Loucy (cell line): Measurements from ENCODE around the gene RBMXL3.

Experiments used
- H2AFZ ChIP-seq: fragments of 200-600 bp; sonication (generic); 2 replicates; pipeline ENCODE4 v1.6.0; 2016; ENCODE audit warnings: antibody characterized with exemption, mild to moderate bottlenecking, low read length, moderate library complexity
- H3F3A ChIP-seq: fragments of 200-600 bp; 2 replicates; pipeline ENCODE4 v1.6.0; 2016; ENCODE audit warnings: antibody characterized with exemption, low read depth, mild to moderate bottlenecking
- H3K27me3 ChIP-seq: fragments of 200-600 bp; sonication (generic); 2 replicates; pipeline ENCODE4 v1.6.1; 2014; ENCODE audit warnings: low read length, mild to moderate bottlenecking; ENCODE audit not compliant: insufficient read depth, poor library complexity, severe bottlenecking
- H3K36me3 ChIP-seq: fragments of 200-600 bp; sonication (generic); 2 replicates; pipeline ENCODE4 v1.6.1; 2016; ENCODE audit warnings: low read length; ENCODE audit not compliant: insufficient read depth
- H3K4me1 ChIP-seq: fragments of 200-600 bp; sonication (generic); 2 replicates; pipeline ENCODE4 v1.5.1; 2014; ENCODE audit warnings: low read length, mild to moderate bottlenecking; ENCODE audit not compliant: insufficient read depth, poor library complexity, severe bottlenecking
- H3K4me2 ChIP-seq: fragments of 200-600 bp; sonication (generic); 2 replicates; pipeline ENCODE4 v1.6.0; 2014; ENCODE audit warnings: antibody characterized with exemption, low read length, low read depth, mild to moderate bottlenecking; ENCODE audit not compliant: poor library complexity, severe bottlenecking
- H3K4me3 ChIP-seq: fragments of 200-600 bp; sonication (generic); 2 replicates; pipeline ENCODE4 v1.5.1; 2014; ENCODE audit warnings: low read length, mild to moderate bottlenecking, mixed read lengths; ENCODE audit not compliant: poor library complexity, severe bottlenecking
- H3K79me2 ChIP-seq: fragments of 200-600 bp; sonication (generic); 2 replicates; pipeline ENCODE4 v1.6.1; 2014; ENCODE audit warnings: low read length; ENCODE audit not compliant: insufficient read depth
- H3K9ac ChIP-seq: fragments of 200-600 bp; sonication (generic); 2 replicates; pipeline ENCODE4 v1.6.0; 2014; ENCODE audit warnings: mild to moderate bottlenecking, low read depth, low read length, moderate library complexity; ENCODE audit not compliant: poor library complexity, severe bottlenecking
- H3K9me2 ChIP-seq: fragments of 200-600 bp; sonication (generic); replicated peaks from 2 replicates; pipeline ENCODE4 v1.6.1; 2016; ENCODE audit warnings: low read depth, low read length, mixed read lengths
- H3K9me3 ChIP-seq: fragments of 200-600 bp; sonication (generic); 2 replicates; pipeline ENCODE4 v1.6.1; 2014; ENCODE audit warnings: mild to moderate bottlenecking, antibody characterized with exemption, low read length, low read depth; ENCODE audit not compliant: insufficient read depth
- H4K20me1 ChIP-seq: fragments of 200-600 bp; sonication (generic); 2 replicates; pipeline ENCODE4 v1.6.0; 2014; ENCODE audit warnings: antibody characterized with exemption, low read length, mild to moderate bottlenecking; ENCODE audit not compliant: insufficient read depth, poor library complexity, severe bottlenecking
- EZH2phosphoT487 ChIP-seq: fragments of 200-600 bp; IDR thresholded peaks from 2 replicates; pipeline ENCODE4 v1.6.1; 2018; ENCODE audit warnings: antibody characterized with exemption, mild to moderate bottlenecking, moderate library complexity, borderline replicate concordance
- TF ChIP-seq, protein P1 (sequence below): fragments of 200-600 bp; sonication (generic); conservative IDR thresholded peaks from 2 replicates; pipeline ENCODE4 v1.5.1; 2014; ENCODE audit warnings: mild to moderate bottlenecking, antibody characterized with exemption, low read length

RBMXL3 gene

GRCh38 chrX:115189110-115189509 is at the start of gene RBMXL3:
Gene RBMXL3, plus strand, starts transcription at chrX:115189410. Its CDS starts 32 bp downstream, at chrX:115189442.
- no peaks in the 10 kb centered on the region for H4K20me1 ChIP-seq
- H3F3A ChIP-seq = no peaks in the 10 kb centered on the region

GRCh38 chrX:115142057-115142456 is 47.2 kb upstream of the RBMXL3 start:
- no peaks in the 10 kb centered on the region for H3K9me2 ChIP-seq
- no peaks in the 10 kb centered on the region for H3F3A ChIP-seq
- no peak overlapping the region for H3K9ac ChIP-seq
- no peak for TF ChIP-seq EZH2phosphoT487
- TF ChIP-seq, protein P1, sequence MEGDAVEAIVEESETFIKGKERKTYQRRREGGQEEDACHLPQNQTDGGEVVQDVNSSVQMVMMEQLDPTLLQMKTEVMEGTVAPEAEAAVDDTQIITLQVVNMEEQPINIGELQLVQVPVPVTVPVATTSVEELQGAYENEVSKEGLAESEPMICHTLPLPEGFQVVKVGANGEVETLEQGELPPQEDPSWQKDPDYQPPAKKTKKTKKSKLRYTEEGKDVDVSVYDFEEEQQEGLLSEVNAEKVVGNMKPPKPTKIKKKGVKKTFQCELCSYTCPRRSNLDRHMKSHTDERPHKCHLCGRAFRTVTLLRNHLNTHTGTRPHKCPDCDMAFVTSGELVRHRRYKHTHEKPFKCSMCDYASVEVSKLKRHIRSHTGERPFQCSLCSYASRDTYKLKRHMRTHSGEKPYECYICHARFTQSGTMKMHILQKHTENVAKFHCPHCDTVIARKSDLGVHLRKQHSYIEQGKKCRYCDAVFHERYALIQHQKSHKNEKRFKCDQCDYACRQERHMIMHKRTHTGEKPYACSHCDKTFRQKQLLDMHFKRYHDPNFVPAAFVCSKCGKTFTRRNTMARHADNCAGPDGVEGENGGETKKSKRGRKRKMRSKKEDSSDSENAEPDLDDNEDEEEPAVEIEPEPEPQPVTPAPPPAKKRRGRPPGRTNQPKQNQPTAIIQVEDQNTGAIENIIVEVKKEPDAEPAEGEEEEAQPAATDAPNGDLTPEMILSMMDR = no peak
- no peaks in the 10 kb centered on the region for H3K36me3 ChIP-seq
- H3K4me1 ChIP-seq = no peaks in the 10 kb centered on the region
- H4K20me1 ChIP-seq = no peaks in the 10 kb centered on the region
- no peak overlapping the region for H2AFZ ChIP-seq
- H3K79me2 ChIP-seq = no peaks in the 10 kb centered on the region
- H3K4me2 ChIP-seq = no peak overlapping the region
- H3K27me3 ChIP-seq = no peaks in the 10 kb centered on the region
- no peaks in the 10 kb centered on the region for H3K9me3 ChIP-seq
- no peak overlapping the region for H3K4me3 ChIP-seq

More at GRCh38 chrX:115189110-115189509, at the start of gene RBMXL3:
- no peaks in the 10 kb centered on the region for H3K27me3 ChIP-seq
- H3K4me2 ChIP-seq = no peak within 1 kb of the TSS
- TF ChIP-seq EZH2phosphoT487 = no peak
- TF ChIP-seq, protein P1 = no peak
- no peaks in the 10 kb centered on the region for H3K79me2 ChIP-seq
- H3K4me3 ChIP-seq = no peak within 1 kb of the TSS
- no peaks in the 10 kb centered on the region for H3K36me3 ChIP-seq
- H3K9me3 ChIP-seq = no peaks in the 10 kb centered on the region
- H3K4me1 ChIP-seq = no peaks in the 10 kb centered on the region
- no peaks in the 10 kb centered on the region for H3K9me2 ChIP-seq
- no peak within 1 kb of the TSS for H2AFZ ChIP-seq
- H3K9ac ChIP-seq = no peak within 1 kb of the TSS

GRCh38 chrX:115147220-115147619 is 42.0 kb upstream of the RBMXL3 start:
- H4K20me1 ChIP-seq = no peaks in the 10 kb centered on the region
- no peaks in the 10 kb centered on the region for H3K9me3 ChIP-seq
- no peaks in the 10 kb centered on the region for H3K4me1 ChIP-seq
- H3K9me2 ChIP-seq = no peaks in the 10 kb centered on the region
- H3K36me3 ChIP-seq = no peaks in the 10 kb centered on the region
- H2AFZ ChIP-seq = no peak overlapping the region
- no peaks in the 10 kb centered on the region for H3K79me2 ChIP-seq
- TF ChIP-seq, protein P1 = peak; percentile 49
- no peak for TF ChIP-seq EZH2phosphoT487
- no peak overlapping the region for H3K9ac ChIP-seq
- H3K27me3 ChIP-seq = no peaks in the 10 kb centered on the region
- no peak overlapping the region for H3K4me3 ChIP-seq
- no peak overlapping the region for H3K4me2 ChIP-seq
- no peaks in the 10 kb centered on the region for H3F3A ChIP-seq
